Ovary (tissue), 9 donors: ENCODE results near the gene CRTC2. TPM values are rescaled to one million over a fixed set of nuclear protein-coding genes. Genes with fewer than 3 reads are reported as not detected.
"Not testable (repeated sequence)": the region's sequence is repeated elsewhere in the genome, so short reads cannot be mapped to it uniquely, and the experiment has no call there.

Experiments
- DNase-seq, 5 donors: peaks; one replicate each; pipeline ENCODE4 v3.0.0-alpha.2; 2019 to 2020
- H3K27ac ChIP-seq, 2 donors: fragments of 200-600 bp; one replicate each; pipeline versions ENCODE4 v1.5.1 to v1.8.0; 2019 to 2022
- H3K27me3 ChIP-seq: fragments of 200-600 bp; one replicate; pipeline ENCODE4 v1.8.0; 2022
- H3K36me3 ChIP-seq: fragments of 200-600 bp; sonication (generic); one replicate; pipeline ENCODE4 v1.5.1; 2019
- H3K4me1 ChIP-seq: one replicate; pipeline ENCODE4 v1.8.1; 2013; ENCODE audit warnings: mild to moderate bottlenecking, moderate library complexity; ENCODE audit not compliant: insufficient read depth
- H3K4me3 ChIP-seq: fragments of 200-600 bp; sonication (generic); one replicate; pipeline ENCODE4 v1.5.1; 2017
- H3K9me3 ChIP-seq, 2 donors: fragments of 200-600 bp in 1 of 2; sonication (generic) in 1 of 2; one replicate each; pipeline versions ENCODE4 v1.5.1 to v1.8.1; 2013 to 2019; ENCODE audit warnings: mild to moderate bottlenecking in 1 of 2, moderate library complexity in 1 of 2
- CTCF ChIP-seq, 3 donors: fragments of 450-650 bp in 2 of 3; fragments of 200-600 bp in 1 of 3; IDR thresholded peaks; one replicate each; pipeline versions ENCODE4 v1.5.1 to v1.8.0; 2016 to 2022; ENCODE audit warnings: antibody characterized with exemption in 3 of 3, mild to moderate bottlenecking in 1 of 3
- EP300 ChIP-seq: sonication (generic); formaldehyde crosslinking; IDR thresholded peaks from one replicate; pipeline ENCODE4 v1.6.1; 2017; ENCODE audit warnings: antibody characterized with exemption
- POLR2A ChIP-seq: fragments of 450-650 bp; IDR thresholded peaks from one replicate; pipeline ENCODE4 v1.6.1; 2017; ENCODE audit warnings: antibody characterized with exemption, mild to moderate bottlenecking, moderate library complexity
- WGBS, 3 donors: extraction: QIAGEN DNeasy Blood & Tissue Kit in 1 of 3; methylation state at CpG; one replicate each; pipeline versions ENCODE4 v1.1.5 to v1.1.7; 2013 to 2017; 5-methylcytosine and 5-hydroxymethylcytosine counted together
- intact Hi-C, 4 donors: fragments of 100-400 bp; cut with DNase I; formaldehyde crosslinking; loops; one replicate each; pipeline versions ENCODE4 v1.11.0 to v1.15.1; 2022 to 2023
- microRNA-seq, 3 donors: library from miRNA; unstranded; fragments of <30 nt; microRNA quantifications; one replicate each; pipeline versions ENCODE4 to v1.2.0, GENCODE V29; 2019 to 2020
- polyA plus RNA-seq, 2 donors: library from polyadenylated mRNA; stranded (reverse); fragments of 200-250 nt in 1 of 2; fragments of 350-450 nt in 1 of 2; fragmentation: Illumina TruSeq in 1 of 2; extraction: RNeasy Lipid Tissue Mini Kit (QIAGEN cat#74804) in 1 of 2; gene quantifications; one replicate each; pipeline ENCODE4 v1.2.3, GENCODE V29; 2013 to 2014
- small RNA-seq: library from RNA; depleted of rRNA; stranded (forward); fragments of <200 nt; gene quantifications from one replicate; pipeline ENCODE3, GENCODE V24; 2016
- total RNA-seq, 7 donors: library from RNA; depleted of rRNA in 2 of 7; stranded (reverse); fragments of >200 nt in 2 of 7; fragmentation: NEBNext Ultra II Directional in 3 of 7; extraction: Animal tissue kit (Norgen Biotek cat#: 25700) in 3 of 7; gene quantifications; one replicate each; pipeline versions ENCODE4 v1.1.0 to v1.2.4, GENCODE V29; 2016 to 2023
- donor health status: DM: no; HTN: no; CAD: no; lungs with moderate emphysema.
- donor health status: DM: no; HTN: no; CAD: no.
- donor health status: Bipolar disorder and iron deficiency.
- donor health status: DM: yes; HTN: yes; CAD: no.
- donor health status: DM: no; HTN: no; CAD: no.
- donor health status: DM: yes; HTN: yes; CAD: no.

The CRTC2 gene
- total and polyA plus RNA-seq, 9 donors, result 19.2 to 52.5 (median 37.9) TPM

GRCh38 chr1:153906396-153906795, 52.0 kb downstream of the CRTC2 start:
- DNase-seq, result no peak
- Histone ChIP-seq H3K36me3 (no peaks in the 10 kb centered on the region), H3K4me3 (no peak overlapping the region), H3K27me3 (no peaks in the 10 kb centered on the region), H3K27ac (no peak overlapping the region), H3K9me3 (no peaks in the 10 kb centered on the region), H3K4me1 (no peaks in the 10 kb centered on the region)
- TF ChIP-seq POLR2A (no peak), CTCF (IDR thresholded peaks at IDR 0.05) (no peak), EP300 (no peak)
- WGBS, 3 donors, result 87 to 97% (median 88%) methylated on average over 1 of the region's 1 CpG
- intact Hi-C loops, result no loop called here

- H3K4me3 ChIP-seq, H3K27me3 ChIP-seq, intact Hi-C loops, H3K9me3 ChIP-seq, H3K4me1 ChIP-seq, DNase-seq, H3K36me3 ChIP-seq, H3K27ac ChIP-seq: not testable (repeated sequence)
- 91 to 97% (median 94%) methylated on average over 8 of the region's 8 CpGs for WGBS, 3 donors
These were observed 52.5 kb downstream of the CRTC2 start for GRCh38 chr1:153905908-153906307.

GRCh38 chr1:153903841-153904455, 54.5 kb downstream of the CRTC2 start:
- Histone ChIP-seq H3K4me3 (no peak overlapping the region), H3K36me3 (no peaks in the 10 kb centered on the region), H3K27me3 (no peaks in the 10 kb centered on the region), H3K9me3 (no peaks in the 10 kb centered on the region), H3K27ac (no peak overlapping the region), H3K4me1 (no peaks in the 10 kb centered on the region)
- TF ChIP-seq EP300 (no peak), CTCF (IDR thresholded peaks at IDR 0.05) (no peak), POLR2A (no peak)
- WGBS, 3 donors, result 85 to 92% (median 89%) methylated on average over 14 of the region's 14 CpGs
- intact Hi-C loops, result no loop called here
- peak in 1 of 5 donors; percentile 19 for DNase-seq

GRCh38 chr1:153899509-153899908, 58.9 kb downstream of the CRTC2 start:
- no peak for DNase-seq
- TF ChIP-seq POLR2A (no peak), CTCF (IDR thresholded peaks at IDR 0.05) (no peak), EP300 (no peak)
- Histone ChIP-seq H3K27me3 (no peaks in the 10 kb centered on the region), H3K4me1 (no peaks in the 10 kb centered on the region), H3K9me3 (no peaks in the 10 kb centered on the region), H3K27ac (no peak overlapping the region), H3K36me3 (no peaks in the 10 kb centered on the region), H3K4me3 (no peak overlapping the region)
- whole genome bisulfite sequencing, 3 donors, result 94 to 96% (median 96%) methylated on average over 6 of the region's 6 CpGs
- intact Hi-C loops, result no loop called here

Small RNA genes within 50 kb of the gene (microRNA-seq; reads per million reads assigned to microRNA genes)
- 0 to 0.89 (median 0.32) reads per million in 3 donors for gene MIR6737

Small RNA genes within 50 kb of the gene (small RNA-seq; reads per million reads assigned to genes)
- gene MIR6737, result not detected

Other genes with a start within 250 kb of the CRTC2 start
- 10 to 100 TPM; 49.5 to 74.4 (median 58.6) TPM for gene INTS3, start 230.6 kb downstream of the CRTC2 start, total RNA-seq
- 10 to 100 TPM; 41.6 to 54.5 TPM for gene INTS3, start 230.6 kb downstream of the CRTC2 start, polyA plus RNA-seq
- gene SLC27A3, start 183.2 kb downstream of the CRTC2 start, total RNA-seq, result 10 to 100 TPM in 6 of 7 donors, 1 to 10 TPM in 1; 9.5 to 50.9 (median 31.1) TPM
- 10 to 100 TPM; 23.2 to 31.5 TPM for gene SLC27A3, start 183.2 kb downstream of the CRTC2 start, polyA plus RNA-seq
- 10 to 100 TPM; 14.1 to 73.0 (median 58.3) TPM for gene GATAD2B, start 35.6 kb downstream of the CRTC2 start, total RNA-seq
- 10 to 100 TPM; 11.2 to 22.0 TPM for gene GATAD2B, start 35.6 kb downstream of the CRTC2 start, polyA plus RNA-seq
- 10 to 100 TPM; 21.3 to 83.1 (median 57.3) TPM for gene DENND4B, start 11.9 kb downstream of the CRTC2 start, total RNA-seq
- gene DENND4B, start 11.9 kb downstream of the CRTC2 start, polyA plus RNA-seq, result 10 to 100 TPM; 20.9 to 29.6 TPM
- 10 to 100 TPM; 59.3 to 83.7 (median 67.2) TPM for gene SLC39A1, start 4.9 kb upstream of the CRTC2 start, total RNA-seq
- gene SLC39A1, start 4.9 kb upstream of the CRTC2 start, polyA plus RNA-seq, result 100 to 1,000 TPM in 1 of 2 donors, 10 to 100 TPM in 1; 83.6 to 121 TPM
- gene CREB3L4, start 9.3 kb upstream of the CRTC2 start, total RNA-seq, result 10 to 100 TPM; 10.5 to 24.9 (median 14.9) TPM
- 10 to 100 TPM; 17.6 to 27.2 TPM for gene CREB3L4, start 9.3 kb upstream of the CRTC2 start, polyA plus RNA-seq
- gene JTB, start 19.1 kb upstream of the CRTC2 start, total RNA-seq, result 100 to 1,000 TPM in 2 of 7 donors, 10 to 100 TPM in 5; 82.7 to 207 (median 88.6) TPM
- 100 to 1,000 TPM in 1 of 2 donors, 10 to 100 TPM in 1; 77.5 to 150 TPM for gene JTB, start 19.1 kb upstream of the CRTC2 start, polyA plus RNA-seq
- 100 to 1,000 TPM in 4 of 7 donors, 10 to 100 TPM in 3; 31.4 to 147 (median 101) TPM for gene RAB13, start 27.7 kb upstream of the CRTC2 start, total RNA-seq
- gene RAB13, start 27.7 kb upstream of the CRTC2 start, polyA plus RNA-seq, result 100 to 1,000 TPM; 155 to 190 TPM
- gene RPS27, start 32.1 kb upstream of the CRTC2 start, total RNA-seq, result 1,000 to 10,000 TPM; 3,441 to 7,027 (median 4,323) TPM
- gene RPS27, start 32.1 kb upstream of the CRTC2 start, polyA plus RNA-seq, result over 10,000 TPM; 15,496 to 24,704 TPM
- gene NUP210L, start 196.5 kb upstream of the CRTC2 start, total RNA-seq, result under 1 TPM in 2 of 7 donors, not detected in 5; 0.07 to 0.10 TPM
- not detected for gene NUP210L, start 196.5 kb upstream of the CRTC2 start, polyA plus RNA-seq
- 100 to 1,000 TPM in 4 of 7 donors, 10 to 100 TPM in 3; 83.8 to 146 (median 120) TPM for gene TPM3, start 233.5 kb upstream of the CRTC2 start, total RNA-seq
- gene TPM3, start 233.5 kb upstream of the CRTC2 start, polyA plus RNA-seq, result 100 to 1,000 TPM in 1 of 2 donors, 10 to 100 TPM in 1; 78.0 to 316 TPM
- 1 to 10 TPM in 1 of 7 donors, not detected in 6; 2.4 TPM for gene CFAP141, start 247.7 kb upstream of the CRTC2 start, total RNA-seq
- gene CFAP141, start 247.7 kb upstream of the CRTC2 start, polyA plus RNA-seq, result not detected